Measurements from ENCODE around the gene HK1.

DNA sequence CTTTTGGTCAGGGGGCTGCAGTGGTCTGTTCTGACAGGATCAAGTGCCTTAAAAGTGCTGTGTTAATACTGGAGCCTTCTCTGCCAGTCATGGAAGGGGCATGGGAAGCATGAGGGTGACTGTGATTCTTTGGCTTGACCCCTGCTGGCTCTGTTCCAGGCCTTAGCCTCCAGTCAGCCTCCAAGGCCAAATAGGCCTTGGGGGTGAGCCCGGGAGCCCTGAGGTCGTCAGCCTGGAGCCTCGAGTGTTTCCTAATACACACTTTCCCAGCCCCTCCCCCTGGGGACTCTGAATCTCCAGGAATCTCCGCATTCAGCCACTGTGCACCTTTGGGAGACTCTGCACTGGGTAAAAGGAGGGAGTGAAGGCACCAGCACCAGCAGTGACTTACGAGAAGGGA, 48.2 kb upstream of the HK1 start:
- TF ChIP-seq, protein P1, sequence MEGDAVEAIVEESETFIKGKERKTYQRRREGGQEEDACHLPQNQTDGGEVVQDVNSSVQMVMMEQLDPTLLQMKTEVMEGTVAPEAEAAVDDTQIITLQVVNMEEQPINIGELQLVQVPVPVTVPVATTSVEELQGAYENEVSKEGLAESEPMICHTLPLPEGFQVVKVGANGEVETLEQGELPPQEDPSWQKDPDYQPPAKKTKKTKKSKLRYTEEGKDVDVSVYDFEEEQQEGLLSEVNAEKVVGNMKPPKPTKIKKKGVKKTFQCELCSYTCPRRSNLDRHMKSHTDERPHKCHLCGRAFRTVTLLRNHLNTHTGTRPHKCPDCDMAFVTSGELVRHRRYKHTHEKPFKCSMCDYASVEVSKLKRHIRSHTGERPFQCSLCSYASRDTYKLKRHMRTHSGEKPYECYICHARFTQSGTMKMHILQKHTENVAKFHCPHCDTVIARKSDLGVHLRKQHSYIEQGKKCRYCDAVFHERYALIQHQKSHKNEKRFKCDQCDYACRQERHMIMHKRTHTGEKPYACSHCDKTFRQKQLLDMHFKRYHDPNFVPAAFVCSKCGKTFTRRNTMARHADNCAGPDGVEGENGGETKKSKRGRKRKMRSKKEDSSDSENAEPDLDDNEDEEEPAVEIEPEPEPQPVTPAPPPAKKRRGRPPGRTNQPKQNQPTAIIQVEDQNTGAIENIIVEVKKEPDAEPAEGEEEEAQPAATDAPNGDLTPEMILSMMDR (conservative IDR thresholded peaks at IDR 0.05; ENCODE audit: low read depth, low read length) = no peak
- TF ChIP-seq SMC3 (IDR thresholded peaks at IDR 0.05; ENCODE audit: low read depth, low read length) = no peak
- no peak for TF ChIP-seq POLR2A (IDR thresholded peaks at IDR 0.05; ENCODE audit: low read depth, low read length)
- no peak for TF ChIP-seq MAFK (IDR thresholded peaks at IDR 0.05; ENCODE audit: low read depth, low read length)
- TF ChIP-seq CHD1 (IDR thresholded peaks at IDR 0.05; ENCODE audit: low read depth, low read length) = no peak
- no peak for TF ChIP-seq RAD21 (IDR thresholded peaks at IDR 0.05; ENCODE audit: low read length)
- TF ChIP-seq CEBPB (IDR thresholded peaks at IDR 0.05; ENCODE audit: low read depth, low read length) = no peak
- TF ChIP-seq MAZ (IDR thresholded peaks at IDR 0.05; ENCODE audit: borderline replicate concordance, low read depth, low read length) = no peak
- TF ChIP-seq FOS (IDR thresholded peaks at IDR 0.05; ENCODE audit: low read depth, low read length) = no peak
